ENCODE results near the gene CCDC124.

Gene CCDC124

GRCh38 chr19:17888260-17888659 lies 44.6 kb upstream of the CCDC124 start:
- no peaks in the 10 kb centered on the region for H3K9me2 ChIP-seq (ENCODE audit: low read depth, low read length)
- H3K36me3 ChIP-seq (ENCODE audit: insufficient read depth, low read length): no peaks in the 10 kb centered on the region
- no peak overlapping the region for H2AFZ ChIP-seq (ENCODE audit: low read length)
- no peaks in the 10 kb centered on the region for H3K27me3 ChIP-seq (ENCODE audit: insufficient read depth, low read length)
- H3K4me3 ChIP-seq (ENCODE audit: low read depth, low read length, poor library complexity, severe bottlenecking): no peak overlapping the region
- H3K4me1 ChIP-seq (ENCODE audit: insufficient read depth, low read length, severe bottlenecking): no peaks in the 10 kb centered on the region
- H3K27ac ChIP-seq (ENCODE audit: low read depth, low read length, poor library complexity, severe bottlenecking): no peak overlapping the region
- no peaks in the 10 kb centered on the region for H3K9me3 ChIP-seq (ENCODE audit: low read length)
- H3K79me2 ChIP-seq (ENCODE audit: insufficient read depth, low read length): no peaks in the 10 kb centered on the region
- H3F3A ChIP-seq (ENCODE audit: insufficient read depth, low read length): no peaks in the 10 kb centered on the region
- no peaks in the 10 kb centered on the region for H4K20me1 ChIP-seq (ENCODE audit: insufficient read depth, low read length)
- H3K4me2 ChIP-seq (ENCODE audit: low read length): no peak overlapping the region
- TF ChIP-seq CTCF (IDR thresholded peaks at IDR 0.05; ENCODE audit: low read length) (no peak), EZH2 (IDR thresholded peaks at IDR 0.05; ENCODE audit: borderline replicate concordance, low read length) (no peak)
- no peak overlapping the region for H3K9ac ChIP-seq (ENCODE audit: low read length)

- Histone ChIP-seq H3K9me3 (ENCODE audit: low read length) (no peaks in the 10 kb centered on the region), H3F3A (ENCODE audit: insufficient read depth, low read length) (no peaks in the 10 kb centered on the region), H2AFZ (ENCODE audit: low read length) (no peak overlapping the region), H3K79me2 (ENCODE audit: insufficient read depth, low read length) (no peaks in the 10 kb centered on the region), H3K4me2 (ENCODE audit: low read length) (no peak overlapping the region), H3K4me1 (ENCODE audit: insufficient read depth, low read length, severe bottlenecking) (no peaks in the 10 kb centered on the region), H3K9me2 (ENCODE audit: low read depth, low read length) (no peaks in the 10 kb centered on the region), H4K20me1 (ENCODE audit: insufficient read depth, low read length) (no peaks in the 10 kb centered on the region), H3K9ac (ENCODE audit: low read length) (no peak overlapping the region), H3K4me3 (ENCODE audit: low read depth, low read length, poor library complexity, severe bottlenecking) (no peak overlapping the region), H3K27me3 (ENCODE audit: insufficient read depth, low read length) (no peaks in the 10 kb centered on the region), H3K27ac (ENCODE audit: low read depth, low read length, poor library complexity, severe bottlenecking) (no peak overlapping the region), H3K36me3 (ENCODE audit: insufficient read depth, low read length) (no peaks in the 10 kb centered on the region)
- TF ChIP-seq EZH2 (IDR thresholded peaks at IDR 0.05; ENCODE audit: borderline replicate concordance, low read length): no peak
- no peak for TF ChIP-seq CTCF (IDR thresholded peaks at IDR 0.05; ENCODE audit: low read length)
Observed at GRCh38 chr19:17889609-17890214, 43.1 kb upstream of the CCDC124 start.

GRCh38 chr19:17893766-17894165 lies 39.0 kb upstream of the CCDC124 start:
- Histone ChIP-seq H3K36me3 (ENCODE audit: insufficient read depth, low read length) (no peaks in the 10 kb centered on the region), H4K20me1 (ENCODE audit: insufficient read depth, low read length) (no peaks in the 10 kb centered on the region), H3K27me3 (ENCODE audit: insufficient read depth, low read length) (no peaks in the 10 kb centered on the region; the same call in 1 of the 2 replicates), H3K4me2 (ENCODE audit: low read length) (no peak overlapping the region), H2AFZ (ENCODE audit: low read length) (no peak overlapping the region), H3K4me1 (ENCODE audit: insufficient read depth, low read length, severe bottlenecking) (no peaks in the 10 kb centered on the region), H3K79me2 (ENCODE audit: insufficient read depth, low read length) (no peaks in the 10 kb centered on the region), H3K27ac (ENCODE audit: low read depth, low read length, poor library complexity, severe bottlenecking) (no peak overlapping the region), H3F3A (ENCODE audit: insufficient read depth, low read length) (no peaks in the 10 kb centered on the region), H3K9ac (ENCODE audit: low read length) (no peak overlapping the region), H3K4me3 (ENCODE audit: low read depth, low read length, poor library complexity, severe bottlenecking) (no peak overlapping the region), H3K9me3 (ENCODE audit: low read length) (no peaks in the 10 kb centered on the region), H3K9me2 (ENCODE audit: low read depth, low read length) (no peaks in the 10 kb centered on the region)
- no peak for TF ChIP-seq CTCF (IDR thresholded peaks at IDR 0.05; ENCODE audit: low read length)
- TF ChIP-seq EZH2 (IDR thresholded peaks at IDR 0.05; ENCODE audit: borderline replicate concordance, low read length): no peak

Measured in OCI-LY1 (cell line).